ENCODE measurements around the gene IGSF21. TPM values are rescaled to one million over a fixed set of nuclear protein-coding genes. Genes with fewer than 3 reads are reported as not detected.

The IGSF21 gene
- total and polyA plus RNA-seq, 4 donors: 0.31 to 1.5 (median 0.88) TPM

GRCh38 chr1:18390953-18391352, 283.4 kb downstream of the IGSF21 start:
- no peak overlapping the region for H3K27ac ChIP-seq (ENCODE audit: low read depth in 1 of 2, low read length in 2 of 2)
- H3K4me1 ChIP-seq (ENCODE audit: control insufficient read depth in 4 of 4, insufficient read depth in 4 of 4, low read length in 3 of 4): no peaks in the 10 kb centered on the region
- no peaks in the 10 kb centered on the region for H3K27me3 ChIP-seq (ENCODE audit: control insufficient read depth in 4 of 4, insufficient read depth in 4 of 4, low read length in 3 of 4)
- no peaks in the 10 kb centered on the region for H3K9me3 ChIP-seq (ENCODE audit: control insufficient read depth in 4 of 4, low read length in 3 of 4)
- no peak for DNase-seq (ENCODE audit: low spot score)
- no peak overlapping the region for H3K9ac ChIP-seq (ENCODE audit: low read depth in 1 of 2, low read length in 2 of 2)
- no peak overlapping the region for H3K4me3 ChIP-seq (ENCODE audit: low read depth in 1 of 3, low read length in 3 of 3)
- no peaks in the 10 kb centered on the region for H3K36me3 ChIP-seq (ENCODE audit: control insufficient read depth in 4 of 4, insufficient read depth in 3 of 4, low read depth in 1 of 4, low read length in 3 of 4)
- TF ChIP-seq ZBTB33 (IDR thresholded peaks at IDR 0.05): no peak
- TF ChIP-seq NR2F2 (IDR thresholded peaks at IDR 0.05): no peak
- no peak for TF ChIP-seq MAX (IDR thresholded peaks at IDR 0.05)
- TF ChIP-seq SP1 (IDR thresholded peaks at IDR 0.05): no peak
- no peak for TF ChIP-seq REST (IDR thresholded peaks at IDR 0.05)
- TF ChIP-seq HNF4A (conservative IDR thresholded peaks at IDR 0.05): no peak
- no peak for TF ChIP-seq EGR1 (IDR thresholded peaks at IDR 0.05; ENCODE audit: low read depth in 2 of 2)
- TF ChIP-seq GABPA (IDR thresholded peaks at IDR 0.05 in 1 of 2, conservative IDR thresholded peaks at IDR 0.05 in 1 of 2): no peak
- no peak for TF ChIP-seq FOXA2 (IDR thresholded peaks at IDR 0.05)
- no peak for TF ChIP-seq JUND (IDR thresholded peaks at IDR 0.05)
- TF ChIP-seq RAD21 (IDR thresholded peaks at IDR 0.05): no peak
- no peak for TF ChIP-seq ATF3 (IDR thresholded peaks at IDR 0.05)
- 91% methylated on average over 11 of the region's 11 CpGs for WGBS

GRCh38 chr1:18394563-18395156, 287.1 kb downstream of the IGSF21 start:
- H3K27ac ChIP-seq (ENCODE audit: low read depth in 1 of 2, low read length in 2 of 2): no peak overlapping the region
- no peaks in the 10 kb centered on the region for H3K9me3 ChIP-seq (ENCODE audit: control insufficient read depth in 4 of 4, low read length in 3 of 4)
- no peak overlapping the region for H3K4me3 ChIP-seq (ENCODE audit: low read depth in 1 of 3, low read length in 3 of 3)
- no peaks in the 10 kb centered on the region for H3K36me3 ChIP-seq (ENCODE audit: control insufficient read depth in 4 of 4, insufficient read depth in 3 of 4, low read depth in 1 of 4, low read length in 3 of 4)
- 87% methylated on average over 9 of the region's 9 CpGs for WGBS
- no peaks in the 10 kb centered on the region for H3K4me1 ChIP-seq (ENCODE audit: control insufficient read depth in 4 of 4, insufficient read depth in 4 of 4, low read length in 3 of 4)
- H3K27me3 ChIP-seq (ENCODE audit: control insufficient read depth in 4 of 4, insufficient read depth in 4 of 4, low read length in 3 of 4): no peaks in the 10 kb centered on the region
- no peak overlapping the region for H3K9ac ChIP-seq (ENCODE audit: low read depth in 1 of 2, low read length in 2 of 2)
- DNase-seq (ENCODE audit: low spot score): no peak
- no peak for TF ChIP-seq FOXA2 (IDR thresholded peaks at IDR 0.05)
- TF ChIP-seq ATF3 (IDR thresholded peaks at IDR 0.05): no peak
- TF ChIP-seq REST (IDR thresholded peaks at IDR 0.05): no peak
- TF ChIP-seq SP1 (IDR thresholded peaks at IDR 0.05): no peak
- TF ChIP-seq RAD21 (IDR thresholded peaks at IDR 0.05): no peak
- no peak for TF ChIP-seq CTCF (IDR thresholded peaks at IDR 0.05; ENCODE audit: low read depth, low read length, missing input control)
- no peak for TF ChIP-seq TAF1 (conservative IDR thresholded peaks at IDR 0.05)
- TF ChIP-seq NR2F2 (IDR thresholded peaks at IDR 0.05): no peak
- TF ChIP-seq YY1 (IDR thresholded peaks at IDR 0.05): no peak
- no peak for TF ChIP-seq FOXA1 (IDR thresholded peaks at IDR 0.05)
- TF ChIP-seq MAX (IDR thresholded peaks at IDR 0.05): no peak
- TF ChIP-seq HNF4A (conservative IDR thresholded peaks at IDR 0.05): no peak
- TF ChIP-seq EGR1 (IDR thresholded peaks at IDR 0.05; ENCODE audit: low read depth in 2 of 2): no peak
- no peak for TF ChIP-seq HNF4G (IDR thresholded peaks at IDR 0.05)
- no peak for TF ChIP-seq RXRA (IDR thresholded peaks at IDR 0.05)
- no peak for TF ChIP-seq JUND (IDR thresholded peaks at IDR 0.05)
- TF ChIP-seq GABPA (IDR thresholded peaks at IDR 0.05 in 1 of 2, conservative IDR thresholded peaks at IDR 0.05 in 1 of 2): no peak

Measured in liver (tissue), 9 donors.